B cell (primary cell): ENCODE data around the gene TBC1D14. TPM values are rescaled to one million over a fixed set of nuclear protein-coding genes. Genes with fewer than 3 reads are reported as not detected.
"Not testable (repeated sequence)": the region's sequence is repeated elsewhere in the genome, so short reads cannot be mapped to it uniquely, and the experiment has no call there.

Source experiments
- ATAC-seq: fragments of 200-7000 bp; cut with Tn5 transposase; one replicate; pipeline ENCODE4 v1.10.0; 2021; ENCODE audit warnings: low read depth, mild to moderate bottlenecking, moderate number of reproducible peaks, moderate library complexity
- CTCF ChIA-PET: fragments of 350-600 bp; sonication (Branson Sonifier 250); formaldehyde crosslinking; loops from one replicate; lab custom pipeline; 2021; ENCODE audit warnings: antibody characterized with exemption, inconsistent platforms; lab: Charles Lee
- POLR2A ChIA-PET: fragments of 350-600 bp; sonication (Branson Sonifier 250); formaldehyde crosslinking; loops from one replicate; lab custom pipeline; 2021; ENCODE audit warnings: antibody characterized with exemption; lab: Charles Lee
- DNase-seq: peaks from one replicate; pipeline ENCODE4 v3.0.0; 2013
- H2AFZ ChIP-seq: 2 replicates; pipeline ENCODE4 v1.6.1; 2012; ENCODE audit warnings: mild to moderate bottlenecking, low read depth, low read length; ENCODE audit not compliant: insufficient read depth, poor library complexity, severe bottlenecking
- H3K27ac ChIP-seq, 2 donors: 1 replicate in 1 of 2; 2 replicates in 1 of 2; pipeline ENCODE4 v1.5.1; 2012 to 2013; ENCODE audit warnings: low read length in 2 of 2, mild to moderate bottlenecking in 2 of 2, moderate library complexity in 1 of 2
- H3K27me3 ChIP-seq, 4 experiments: fragments of 200-600 bp in 1 of 4; sonication (generic) in 1 of 4; replicated peaks in 1 of 4; 1 replicate in 2 of 4; 2 replicates in 2 of 4; pipeline versions ENCODE4 v1.6.1 to v1.7.0; 2013 to 2016; ENCODE audit warnings: low read length in 3 of 4, mild to moderate bottlenecking in 2 of 4, mixed read lengths in 1 of 4, moderate library complexity in 1 of 4; ENCODE audit not compliant: insufficient read depth in 4 of 4, control insufficient read depth in 3 of 4; ENCODE audit errors: control extremely low read depth in 1 of 4
- H3K36me3 ChIP-seq, 2 experiments: replicated peaks in 1 of 2; 1 replicate in 1 of 2; 2 replicates in 1 of 2; pipeline versions ENCODE4 v1.6.1 to v1.7.1; 2013; ENCODE audit warnings: low read length in 1 of 2; ENCODE audit not compliant: insufficient read depth in 2 of 2, control insufficient read depth in 1 of 2; ENCODE audit errors: control extremely low read depth in 1 of 2, extremely low read depth in 1 of 2
- H3K4me1 ChIP-seq, 2 donors: fragments of 200-600 bp in 1 of 2; sonication (generic) in 1 of 2; 1 replicate in 1 of 2; 2 replicates in 1 of 2; pipeline versions ENCODE4 v1.5.1 to v1.6.1; 2013 to 2017; ENCODE audit warnings: low read length in 2 of 2; ENCODE audit not compliant: control insufficient read depth in 2 of 2, insufficient read depth in 2 of 2
- H3K4me2 ChIP-seq: replicated peaks from 2 replicates; pipeline ENCODE3; 2012; ENCODE audit warnings: mild to moderate bottlenecking, low read depth, low read length; ENCODE audit not compliant: poor library complexity, severe bottlenecking
- H3K4me3 ChIP-seq, 5 experiments: fragments of 200-600 bp in 1 of 5; sonication (generic) in 1 of 5; 1 replicate in 3 of 5; 2 replicates in 2 of 5; pipeline versions ENCODE4 v1.5.1 to v1.7.0; 2011 to 2016; ENCODE audit warnings: low read length in 4 of 5, mild to moderate bottlenecking in 4 of 5, low read depth in 2 of 5, control low read depth in 1 of 5, moderate library complexity in 1 of 5; ENCODE audit not compliant: insufficient read depth in 1 of 5; ENCODE audit errors: control extremely low read depth in 1 of 5, extremely low read depth in 1 of 5
- H3K79me2 ChIP-seq: fragments of 200-600 bp; sonication (generic); one replicate; pipeline ENCODE4 v1.6.0; 2016; ENCODE audit warnings: low read length; ENCODE audit not compliant: control insufficient read depth, insufficient read depth
- H3K9ac ChIP-seq: fragments of 200-600 bp; sonication (generic); 2 replicates; pipeline ENCODE4 v1.6.1; 2017; ENCODE audit warnings: mild to moderate bottlenecking, low read length, moderate library complexity
- H3K9me3 ChIP-seq, 3 donors: one replicate each; pipeline versions ENCODE4 v1.6.1 to v1.7.1; 2013; ENCODE audit warnings: low read length in 2 of 3; ENCODE audit not compliant: control insufficient read depth in 2 of 3, insufficient read depth in 1 of 3; ENCODE audit errors: control extremely low read depth in 1 of 3
- H4K20me1 ChIP-seq: 2 replicates; pipeline ENCODE4 v1.6.0; 2012; ENCODE audit warnings: mild to moderate bottlenecking, low read length; ENCODE audit not compliant: insufficient read depth, control insufficient read depth, poor library complexity, severe bottlenecking
- H3K27ac Mint-ChIP-seq: one replicate; pipeline ENCODE4 v1.8.0; 2021; ENCODE audit warnings: mixed read lengths
- H3K27me3 Mint-ChIP-seq: one replicate; pipeline ENCODE4 v1.8.0; 2021; ENCODE audit warnings: mixed read lengths
- H3K4me1 Mint-ChIP-seq: one replicate; pipeline ENCODE4 v1.8.0; 2021; ENCODE audit warnings: mixed read lengths
- H3K4me3 Mint-ChIP-seq: one replicate; pipeline ENCODE4 v1.8.0; 2021; ENCODE audit warnings: mixed read lengths
- H3K9me3 Mint-ChIP-seq: one replicate; pipeline ENCODE4 v1.8.0; 2022; ENCODE audit warnings: mixed read lengths; ENCODE audit not compliant: insufficient read depth
- EZH2 ChIP-seq: IDR thresholded peaks from 2 replicates; pipeline ENCODE4 v1.6.1; 2012; ENCODE audit warnings: borderline replicate concordance, low read depth, mild to moderate bottlenecking, moderate library complexity, low read length; ENCODE audit not compliant: insufficient read depth, poor library complexity, severe bottlenecking
- WGBS: methylation state at CpG from one replicate; pipeline ENCODE4 v1.1.5; 2013; ENCODE audit warnings: missing lambda C conversion rate; ENCODE audit not compliant: insufficient coverage; 5-methylcytosine and 5-hydroxymethylcytosine counted together
- intact Hi-C: fragments of 100-400 bp; cut with micrococcal nuclease; formaldehyde crosslinking; loops from one replicate; pipeline ENCODE4 v1.10.0; 2022
- polyA plus RNA-seq: library from polyadenylated mRNA; depleted of rRNA; stranded (reverse); fragments of >200 nt; gene quantifications from 2 replicates; pipeline ENCODE4 v1.2.3, GENCODE V29; 2012
- total RNA-seq, 2 donors: library from RNA; stranded (reverse); fragments of 120-200 nt in 1 of 2; gene quantifications; 1 replicate in 1 of 2; 2 replicates in 1 of 2; pipeline versions ENCODE4 v1.2.3 to v1.2.4, GENCODE V29; 2013 to 2022
- TF ChIP-seq, protein P1 (sequence below): fragments of 200-600 bp; IDR thresholded peaks from one replicate; pipeline ENCODE4 v1.8.0; 2022; ENCODE audit warnings: antibody characterized with exemption, mild to moderate bottlenecking

The TBC1D14 gene
- total and polyA plus RNA-seq, 2 donors (not counting 1 experiment from before 2014, with no cell fraction given) = 21.9 to 42.0 TPM

DNA sequence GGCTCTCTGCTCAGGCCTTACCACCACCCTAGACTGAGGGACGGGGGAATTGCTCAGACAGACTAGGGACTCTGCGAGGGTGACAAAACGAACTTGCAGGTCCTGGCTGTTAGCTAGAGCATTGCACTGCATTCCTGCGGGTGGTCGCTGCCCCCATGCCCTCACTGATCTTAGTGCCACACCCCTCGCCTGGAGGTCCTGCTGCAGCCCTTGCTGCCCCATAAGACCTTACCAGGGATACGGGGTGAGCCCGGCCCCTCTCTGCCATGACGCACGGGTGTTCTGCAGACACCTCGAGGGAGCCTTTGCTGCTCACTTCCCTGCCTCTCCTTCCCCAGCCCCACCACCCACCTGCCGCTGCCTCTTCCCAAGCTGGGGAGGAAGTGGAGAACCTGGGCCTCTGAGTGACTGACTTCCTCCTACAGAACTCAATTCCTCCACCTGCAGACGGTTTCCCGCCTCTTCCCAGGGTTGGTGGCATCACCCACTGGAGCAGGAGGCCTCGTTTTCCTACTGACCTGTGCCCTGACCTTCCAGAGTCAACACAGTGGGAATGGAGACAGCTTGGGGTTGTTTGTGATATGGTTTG lies 19.8 kb upstream of the TBC1D14 start:
- Mint-ChIP-seq H3K4me1 (peaks cover 7% of the 10 kb centered on the region), H3K27me3 (no peaks in the 10 kb centered on the region), H3K4me3 (no peak overlapping the region), H3K27ac (no peak overlapping the region), H3K9me3 (no peaks in the 10 kb centered on the region)
- H3K36me3 ChIP-seq = no peaks in the 10 kb centered on the region
- H2AFZ ChIP-seq = no peak overlapping the region
- TF ChIP-seq, protein P1, sequence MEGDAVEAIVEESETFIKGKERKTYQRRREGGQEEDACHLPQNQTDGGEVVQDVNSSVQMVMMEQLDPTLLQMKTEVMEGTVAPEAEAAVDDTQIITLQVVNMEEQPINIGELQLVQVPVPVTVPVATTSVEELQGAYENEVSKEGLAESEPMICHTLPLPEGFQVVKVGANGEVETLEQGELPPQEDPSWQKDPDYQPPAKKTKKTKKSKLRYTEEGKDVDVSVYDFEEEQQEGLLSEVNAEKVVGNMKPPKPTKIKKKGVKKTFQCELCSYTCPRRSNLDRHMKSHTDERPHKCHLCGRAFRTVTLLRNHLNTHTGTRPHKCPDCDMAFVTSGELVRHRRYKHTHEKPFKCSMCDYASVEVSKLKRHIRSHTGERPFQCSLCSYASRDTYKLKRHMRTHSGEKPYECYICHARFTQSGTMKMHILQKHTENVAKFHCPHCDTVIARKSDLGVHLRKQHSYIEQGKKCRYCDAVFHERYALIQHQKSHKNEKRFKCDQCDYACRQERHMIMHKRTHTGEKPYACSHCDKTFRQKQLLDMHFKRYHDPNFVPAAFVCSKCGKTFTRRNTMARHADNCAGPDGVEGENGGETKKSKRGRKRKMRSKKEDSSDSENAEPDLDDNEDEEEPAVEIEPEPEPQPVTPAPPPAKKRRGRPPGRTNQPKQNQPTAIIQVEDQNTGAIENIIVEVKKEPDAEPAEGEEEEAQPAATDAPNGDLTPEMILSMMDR = no peak
- no peak for TF ChIP-seq EZH2
- ChIA-PET POLR2A (no interaction called here), CTCF (no interaction called here)
- H3K79me2 ChIP-seq = no peaks in the 10 kb centered on the region
- H3K4me3 ChIP-seq = no peak overlapping the region
- no peaks in the 10 kb centered on the region for H3K27me3 ChIP-seq
- intact Hi-C loops = no loop called here
- no peaks in the 10 kb centered on the region for H4K20me1 ChIP-seq
- H3K27ac ChIP-seq = no peak overlapping the region
- DNase-seq (no peak), ATAC-seq (no peak)
- no peak overlapping the region for H3K9ac ChIP-seq
- H3K4me2 ChIP-seq = no peak overlapping the region
- 96% methylated on average over 9 of the region's 15 CpGs for whole genome bisulfite sequencing
- peaks cover 0 to 26% (median 0%) of the 10 kb centered on the region in 3 donors for H3K9me3 ChIP-seq
- H3K4me1 ChIP-seq = peaks cover 14 to 20% of the 10 kb centered on the region in 2 donors

DNA sequence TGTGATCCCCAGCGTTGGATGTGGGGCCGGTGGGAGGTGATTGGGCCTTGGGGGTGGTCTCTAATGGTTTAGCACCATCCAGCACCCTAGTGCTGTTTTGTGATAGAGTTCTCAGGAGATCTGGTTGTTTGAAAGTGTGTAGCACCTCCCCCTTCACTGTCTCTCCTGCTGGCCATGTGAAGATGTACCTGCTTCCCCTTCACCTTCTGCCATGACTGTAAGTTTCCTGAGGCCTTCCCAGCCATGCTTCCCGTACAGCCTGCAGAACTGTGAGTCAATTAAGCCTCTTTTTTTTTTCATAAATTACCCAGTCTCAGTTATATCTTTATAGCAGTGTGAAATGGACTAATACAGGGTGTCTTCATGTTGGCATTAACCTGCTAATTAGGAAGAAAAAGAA lies 19.3 kb upstream of the TBC1D14 start:
- H3K9me3 Mint-ChIP-seq = no peaks in the 10 kb centered on the region
- intact Hi-C loops = no loop called here

DNA sequence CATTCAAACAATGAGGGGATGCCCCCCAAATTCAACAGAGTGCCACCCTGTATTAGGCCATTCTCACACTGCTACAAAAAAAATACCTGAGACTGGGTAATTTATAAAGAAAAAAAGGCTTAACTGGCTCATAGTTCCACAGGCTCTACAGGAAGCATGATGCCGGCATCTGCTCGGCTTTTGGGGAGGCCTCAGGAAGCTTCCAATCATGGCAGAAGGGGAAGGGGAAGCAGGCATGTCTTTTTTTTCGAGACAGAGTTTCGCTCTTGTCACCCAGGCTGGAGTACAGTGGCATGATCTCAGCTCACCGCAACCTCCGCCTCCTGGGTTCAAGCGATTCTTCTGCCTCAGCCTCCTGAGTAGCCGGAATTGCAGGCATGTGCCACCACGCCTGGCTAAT lies 18.7 kb upstream of the TBC1D14 start:
- H3K4me3 Mint-ChIP-seq, H3K27me3 ChIP-seq, H3K9me3 Mint-ChIP-seq, intact Hi-C loops, POLR2A ChIA-PET, H3K27ac ChIP-seq, ATAC-seq, H3K27ac Mint-ChIP-seq, H3K36me3 ChIP-seq, H3K27me3 Mint-ChIP-seq, H3K4me1 Mint-ChIP-seq, H4K20me1 ChIP-seq, DNase-seq, H2AFZ ChIP-seq, H3K4me2 ChIP-seq, H3K9ac ChIP-seq, H3K79me2 ChIP-seq, H3K4me3 ChIP-seq: not testable (repeated sequence)
- WGBS = 98% methylated on average over 8 of the region's 9 CpGs
- Histone ChIP-seq H3K9me3 (peaks cover 0 to 26% (median 0%) of the 10 kb centered on the region in 3 donors), H3K4me1 (peaks cover 14 to 20% of the 10 kb centered on the region in 2 donors)
- CTCF ChIA-PET = interaction anchor here (1.9 kb wide), 1 partner anchor 178 kb away, joined by 7 read pairs; no protein-coding TSS in a partner anchor

More for the DNA sequence above, 19.3 kb upstream of the TBC1D14 start:
- Histone ChIP-seq H3K27me3 (no peaks in the 10 kb centered on the region), H2AFZ (no peak overlapping the region), H3K4me1 (peaks cover 14 to 20% of the 10 kb centered on the region in 2 donors), H3K9ac (no peak overlapping the region), H3K79me2 (no peaks in the 10 kb centered on the region), H3K27ac (no peak overlapping the region), H4K20me1 (no peaks in the 10 kb centered on the region), H3K36me3 (no peaks in the 10 kb centered on the region), H3K4me3 (no peak overlapping the region), H3K9me3 (peaks cover 0 to 26% (median 0%) of the 10 kb centered on the region in 3 donors), H3K4me2 (no peak overlapping the region)
- WGBS = 100% methylated on average over 1 of the region's 3 CpGs
- peaks cover 7% of the 10 kb centered on the region for H3K4me1 Mint-ChIP-seq
- ChIA-PET CTCF (no interaction called here), POLR2A (no interaction called here)
- TF ChIP-seq, protein P1 = no peak
- TF ChIP-seq EZH2 = no peak
- ATAC-seq = no peak
- no peak overlapping the region for H3K27ac Mint-ChIP-seq
- no peaks in the 10 kb centered on the region for H3K27me3 Mint-ChIP-seq
- DNase-seq = no peak
- H3K4me3 Mint-ChIP-seq = no peak overlapping the region
